Measurements from ENCODE around the gene GGT6. TPM values are rescaled to one million over a fixed set of nuclear protein-coding genes. Genes with fewer than 3 reads are reported as not detected.

GGT6 gene
- polyA plus RNA-seq, 3 donors: not detected

- intact Hi-C loops (cut with micrococcal nuclease): no loop called here
- no peaks in the 10 kb centered on the region for H3K79me2 ChIP-seq (ENCODE audit: insufficient read depth, low read length)
- Mint-ChIP-seq H3K36me3 (no peaks in the 10 kb centered on the region), H3K4me3 (no peak overlapping the region), H3K4me1 (peaks cover 41% of the 10 kb centered on the region), H3K27me3 (ENCODE audit: low read depth in 3 of 3) (peaks cover 10 to 35% (median 15%) of the 10 kb centered on the region in 3 donors), H3K9me3 (no peaks in the 10 kb centered on the region), H3K27ac (no peak overlapping the region)
- H3K4me1 ChIP-seq (ENCODE audit: control insufficient read depth in 1 of 2, insufficient read depth in 2 of 2, low read length in 2 of 2): peaks cover 22 to 29% of the 10 kb centered on the region in 2 donors
- no peak overlapping the region for H3K9ac ChIP-seq (ENCODE audit: insufficient read depth, low read length, poor library complexity, severe bottlenecking)
- no peak for TF ChIP-seq CTCF (IDR thresholded peaks at IDR 0.05)
- no peaks in the 10 kb centered on the region for H4K20me1 ChIP-seq (ENCODE audit: insufficient read depth, low read length)
- no peak overlapping the region for H3K4me3 ChIP-seq (replicated peaks in 1 of 3; ENCODE audit: low read depth in 2 of 3, low read length in 3 of 3)
- DNase-seq: no peak
- 68% methylated on average over 8 of the region's 8 CpGs for WGBS (ENCODE audit: insufficient coverage)
- H3K4me2 ChIP-seq (replicated peaks; ENCODE audit: extremely low read depth, low read length, poor library complexity, severe bottlenecking): no peak overlapping the region
- no peak overlapping the region for H2AFZ ChIP-seq (ENCODE audit: insufficient read depth, low read depth, low read length, poor library complexity, severe bottlenecking)
- H3K9me3 ChIP-seq (replicated peaks in 1 of 2; ENCODE audit: control insufficient read depth in 1 of 2, insufficient read depth in 1 of 2, low read length in 2 of 2): no peaks in the 10 kb centered on the region
- no peaks in the 10 kb centered on the region for H3K36me3 ChIP-seq (replicated peaks in 1 of 2; ENCODE audit: control insufficient read depth in 1 of 2, insufficient read depth in 2 of 2, low read length in 2 of 2)
- no peaks in the 10 kb centered on the region for H3K27me3 ChIP-seq (ENCODE audit: control insufficient read depth in 2 of 2, insufficient read depth in 2 of 2, low read length in 2 of 2)
- no peak overlapping the region for H3K27ac ChIP-seq (ENCODE audit: low read depth in 1 of 2, low read length in 2 of 2)
Observed at GRCh38 chr17:4507361-4508111, 52.8 kb downstream of the GGT6 start.

Other genes with a start within 250 kb of the GGT6 start
- 10 to 100 TPM; 18.3 to 41.4 (median 29.3) TPM for gene UBE2G1, start 193.9 kb downstream of the GGT6 start, polyA plus RNA-seq
- gene SPNS3, start 126.6 kb downstream of the GGT6 start, polyA plus RNA-seq: 1 to 10 TPM; 2.3 to 5.7 (median 4.5) TPM
- under 1 TPM in 2 of 3 donors, not detected in 1; 0.23 to 0.33 TPM for gene SPNS2, start 61.7 kb downstream of the GGT6 start, polyA plus RNA-seq
- gene MYBBP1A, start 5.2 kb downstream of the GGT6 start, polyA plus RNA-seq: 10 to 100 TPM in 1 of 3 donors, 1 to 10 TPM in 2; 4.2 to 22.3 (median 5.3) TPM
- gene SMTNL2, start 24.0 kb upstream of the GGT6 start, polyA plus RNA-seq: under 1 TPM in 1 of 3 donors, not detected in 2; 0.08 TPM
- gene ALOX15, start 81.1 kb upstream of the GGT6 start, polyA plus RNA-seq: under 1 TPM in 2 of 3 donors, not detected in 1; 0.05 to 0.13 TPM
- gene PELP1, start 143.6 kb upstream of the GGT6 start, polyA plus RNA-seq: 10 to 100 TPM in 1 of 3 donors, 1 to 10 TPM in 2; 1.3 to 11.2 (median 2.6) TPM
- 100 to 1,000 TPM; 134 to 760 (median 150) TPM for gene ARRB2, start 150.1 kb upstream of the GGT6 start, polyA plus RNA-seq
- gene MED11, start 170.9 kb upstream of the GGT6 start, polyA plus RNA-seq: 10 to 100 TPM; 22.1 to 35.7 (median 25.5) TPM
- gene ZMYND15, start 179.3 kb upstream of the GGT6 start, polyA plus RNA-seq: 10 to 100 TPM in 1 of 3 donors, 1 to 10 TPM in 1, under 1 TPM in 1; 0.97 to 13.6 (median 1.2) TPM
- gene CXCL16, start 179.4 kb upstream of the GGT6 start, polyA plus RNA-seq: 100 to 1,000 TPM in 2 of 3 donors, 10 to 100 TPM in 1; 68.1 to 204 (median 103) TPM
- not detected for gene TM4SF5, start 211.3 kb upstream of the GGT6 start, polyA plus RNA-seq
- gene VMO1, start 225.8 kb upstream of the GGT6 start, polyA plus RNA-seq: 1 to 10 TPM in 1 of 3 donors, under 1 TPM in 2; 0.54 to 2.1 (median 0.79) TPM
- gene GLTPD2, start 228.4 kb upstream of the GGT6 start, polyA plus RNA-seq: 1 to 10 TPM in 2 of 3 donors, under 1 TPM in 1; 0.27 to 2.1 (median 1.5) TPM
- 100 to 1,000 TPM; 134 to 364 (median 361) TPM for gene PSMB6, start 235.6 kb upstream of the GGT6 start, polyA plus RNA-seq
- 100 to 1,000 TPM in 1 of 3 donors, 1 to 10 TPM in 2; 3.5 to 122 (median 4.0) TPM for gene PLD2, start 246.6 kb upstream of the GGT6 start, polyA plus RNA-seq

All from CD14-positive monocyte (primary cell).